ENCODE data around the gene GPR153.

GPR153 gene

GRCh38 chr1:6269296-6269695 is 8.4 kb upstream of the GPR153 start:
- no peak for DNase-seq

- DNase-seq, result no peak
Measured at GRCh38 chr1:6268415-6268814, 7.5 kb upstream of the GPR153 start.

GRCh38 chr1:6267686-6268322 is 6.9 kb upstream of the GPR153 start:
- no peak for DNase-seq

- no peak for DNase-seq
Measured at GRCh38 chr1:6266641-6267040, 5.7 kb upstream of the GPR153 start.

GRCh38 chr1:6265151-6265550 is 4.3 kb upstream of the GPR153 start:
- no peak for DNase-seq

GRCh38 chr1:6263716-6264115 is 2.8 kb upstream of the GPR153 start:
- DNase-seq, result no peak

- no peak for DNase-seq
Measured at GRCh38 chr1:6262555-6263420, 1.9 kb upstream of the GPR153 start.

- DNase-seq, result no peak
Measured at GRCh38 chr1:6261615-6261995, 707 bp upstream of the GPR153 start.

GRCh38 chr1:6260433-6260934 is 414 bp downstream of the GPR153 start:
- no peak for DNase-seq

- peak; percentile 88 to 95 (median 91) for DNase-seq
Measured at GRCh38 chr1:6259491-6260362, 1.2 kb downstream of the GPR153 start.

GRCh38 chr1:6258675-6259074 is 2.2 kb downstream of the GPR153 start:
- peak in 1 of 4 experiments; percentile 43 for DNase-seq

GRCh38 chr1:6257541-6258069 is 3.3 kb downstream of the GPR153 start:
- DNase-seq, result no peak

GRCh38 chr1:6256645-6257044 is 4.3 kb downstream of the GPR153 start:
- no peak for DNase-seq

- DNase-seq, result no peak
Measured at GRCh38 chr1:6254691-6255090, 6.2 kb downstream of the GPR153 start.

- DNase-seq, result no peak
Measured at GRCh38 chr1:6253380-6253779, 7.5 kb downstream of the GPR153 start.

GRCh38 chr1:6252374-6252710 is 8.6 kb downstream of the GPR153 start:
- DNase-seq, result no peak

GRCh38 chr1:6251681-6252373 is 9.1 kb downstream of the GPR153 start:
- DNase-seq, result no peak

GRCh38 chr1:6251233-6251632 is 9.7 kb downstream of the GPR153 start:
- no peak for DNase-seq

- peak in 1 of 4 experiments; percentile 22 for DNase-seq
Measured at GRCh38 chr1:6249739-6250689, 10.9 kb downstream of the GPR153 start.

GRCh38 chr1:6248932-6249738 is 11.8 kb downstream of the GPR153 start:
- peak; percentile 20 to 48 (median 37) for DNase-seq
